A549 (cell line): ENCODE results near the gene CC2D1A. TPM values are rescaled to one million over a fixed set of nuclear protein-coding genes. Genes with fewer than 3 reads are reported as not detected.

Experiments
- ATAC-seq, 2 experiments: fragments of 200-7000 bp in 1 of 2; fragments of >200 bp in 1 of 2; cut with Nextera tagmentation in 1 of 2; cut with Tn5 transposase in 1 of 2; 3 replicates each; pipeline versions ENCODE4 v1.8.0 to v1.9.1; 2018 to 2020; ENCODE audit warnings: mild to moderate bottlenecking in 1 of 2, moderate library complexity in 1 of 2
- CTCF ChIA-PET: fragments of 300-600 bp; sonication (Branson Sonifier 250); formaldehyde crosslinking; extraction: SDS; loops from one replicate; lab custom pipeline; 2021; ENCODE audit warnings: antibody characterized with exemption, inconsistent platforms; lab: Yijun Ruan, JAX
- POLR2A ChIA-PET: fragments of 350-600 bp; formaldehyde crosslinking; extraction: SDS; loops from one replicate; lab custom pipeline; 2021; ENCODE audit warnings: antibody characterized with exemption, inconsistent platforms; lab: Yijun Ruan, JAX
- DNase-seq, 2 experiments: peaks; one replicate each; pipeline versions ENCODE4 v3.0.0 to v3.0.0-alpha.2; 2011 to 2016; ENCODE audit warnings: low read depth in 1 of 2, low spot score in 1 of 2
- FAIRE-seq: peaks from 2 replicates; lab custom pipeline; 2011; peaks lifted over from hg19 to GRCh38; lab: Jason Lieb, UNC
- H3K27ac ChIP-seq, 2 experiments: fragments of >200 bp; sonication (Bioruptor Twin); formaldehyde crosslinking; 3 replicates each; pipeline ENCODE4 v1.5.1; 2016 to 2017
- H3K4me1 ChIP-seq: fragments of >200 bp; sonication (Bioruptor Twin); formaldehyde crosslinking; 3 replicates; pipeline ENCODE4 v1.6.1; 2016
- H3K4me2 ChIP-seq: fragments of >200 bp; sonication (Bioruptor Twin); formaldehyde crosslinking; 3 replicates; pipeline ENCODE4 v1.6.1; 2016
- H3K4me3 ChIP-seq: fragments of >200 bp; sonication (Bioruptor Twin); formaldehyde crosslinking; 3 replicates; pipeline ENCODE4 v1.5.1; 2016
- H3K9me3 ChIP-seq: fragments of >200 bp; sonication (Bioruptor Twin); formaldehyde crosslinking; 3 replicates; pipeline ENCODE4 v1.6.1; 2016
- BHLHE40 ChIP-seq: IDR thresholded peaks from 2 replicates; pipeline ENCODE4 v1.6.1; 2012; ENCODE audit warnings: low read depth, low read length, inconsistent platforms
- CHD2 ChIP-seq: fragments of 150-350 bp; IDR thresholded peaks from 2 replicates; pipeline ENCODE4 v1.6.1; 2014; ENCODE audit warnings: low read length; ENCODE audit not compliant: partially characterized antibody
- EHF ChIP-seq: fragments of 250-450 bp; sonication (Bioruptor Pico); IDR thresholded peaks from 2 replicates; pipeline ENCODE4 v1.5.0; 2020; ENCODE audit warnings: mild to moderate bottlenecking
- EHMT2 ChIP-seq: fragments of 200-600 bp; sonication (generic); IDR thresholded peaks from 2 replicates; pipeline ENCODE4 v1.6.1; 2016; ENCODE audit warnings: antibody characterized with exemption, low read depth, mild to moderate bottlenecking, moderate library complexity
- ESRRA ChIP-seq: fragments of 150-350 bp; IDR thresholded peaks from 2 replicates; pipeline ENCODE4 v1.6.1; 2014; ENCODE audit warnings: mild to moderate bottlenecking, low read length, borderline replicate concordance
- FOSB ChIP-seq: fragments of 250-450 bp; sonication (Bioruptor Pico); IDR thresholded peaks from 2 replicates; pipeline ENCODE4 v1.5.0; 2020; ENCODE audit warnings: mild to moderate bottlenecking, moderate library complexity
- FOSL2 ChIP-seq, 2 experiments: fragments of 450-650 bp in 1 of 2; fragments of >200 bp in 1 of 2; sonication (Bioruptor Twin) in 1 of 2; formaldehyde crosslinking; IDR thresholded peaks; 2 replicates each; pipeline versions ENCODE4 v1.5.0 to v1.6.1; 2016 to 2020; ENCODE audit warnings: mild to moderate bottlenecking in 1 of 2, moderate library complexity in 1 of 2
- FOXS1 ChIP-seq: fragments of 250-450 bp; sonication (Bioruptor Pico); IDR thresholded peaks from 2 replicates; pipeline ENCODE4 v1.5.0; 2020; ENCODE audit warnings: mild to moderate bottlenecking, moderate library complexity
- GATA3 ChIP-seq: IDR thresholded peaks from 2 replicates; pipeline ENCODE4 v1.6.1; 2012; ENCODE audit warnings: borderline replicate concordance
- HEYL ChIP-seq: fragments of 250-450 bp; sonication (Bioruptor Pico); IDR thresholded peaks from 2 replicates; pipeline ENCODE4 v1.8.0; 2021; ENCODE audit warnings: mild to moderate bottlenecking, moderate library complexity
- HOXB5 ChIP-seq: fragments of 250-450 bp; sonication (Bioruptor Pico); IDR thresholded peaks from 2 replicates; pipeline ENCODE4 v1.5.0; 2020; ENCODE audit warnings: mild to moderate bottlenecking, moderate library complexity
- JUN ChIP-seq, 2 experiments: fragments of >200 bp; sonication (Bioruptor Twin); formaldehyde crosslinking; IDR thresholded peaks; 2 replicates in 1 of 2; 3 replicates in 1 of 2; pipeline ENCODE4 v1.6.1; 2016 to 2017
- JUNB ChIP-seq: fragments of >200 bp; sonication (Bioruptor Twin); formaldehyde crosslinking; IDR thresholded peaks from 2 replicates; pipeline ENCODE4 v1.6.1; 2016
- KDM5A ChIP-seq: fragments of 200-600 bp; sonication (generic); IDR thresholded peaks from 2 replicates; pipeline ENCODE4 v1.6.1; 2016; ENCODE audit warnings: antibody characterized with exemption, mild to moderate bottlenecking
- MAFK ChIP-seq: fragments of 450-650 bp; IDR thresholded peaks from 2 replicates; pipeline ENCODE4 v1.6.1; 2014; ENCODE audit not compliant: partially characterized antibody
- MAZ ChIP-seq: fragments of 150-350 bp; IDR thresholded peaks from 2 replicates; pipeline ENCODE4 v1.6.1; 2014; ENCODE audit warnings: antibody characterized with exemption, low read depth, low read length, borderline replicate concordance
- NR3C1 ChIP-seq: fragments of >200 bp; sonication (Bioruptor Twin); formaldehyde crosslinking; IDR thresholded peaks from 3 replicates; pipeline ENCODE4 v1.6.1; 2017
- PHF8 ChIP-seq: fragments of 200-600 bp; sonication (generic); IDR thresholded peaks from 2 replicates; pipeline ENCODE4 v1.6.1; 2016; ENCODE audit warnings: low read depth, mild to moderate bottlenecking, antibody characterized with exemption, moderate library complexity, borderline replicate concordance
- POLR2AphosphoS2 ChIP-seq: conservative IDR thresholded peaks from 2 replicates; pipeline ENCODE4 v1.6.1; 2012; ENCODE audit warnings: low read length, improper control_type of control experiment, inconsistent platforms
- RARB ChIP-seq: fragments of 250-450 bp; sonication (Bioruptor Pico); IDR thresholded peaks from 2 replicates; pipeline ENCODE4 v1.8.0; 2021; ENCODE audit warnings: mild to moderate bottlenecking, moderate library complexity
- RNF2 ChIP-seq: fragments of 200-600 bp; sonication (generic); IDR thresholded peaks from 2 replicates; pipeline ENCODE4 v1.6.1; 2016; ENCODE audit warnings: low read depth, mild to moderate bottlenecking, antibody characterized with exemption, moderate library complexity, borderline replicate concordance
- SMC3 ChIP-seq: fragments of >200 bp; sonication (Bioruptor Twin); formaldehyde crosslinking; IDR thresholded peaks from 3 replicates; pipeline ENCODE4 v1.6.1; 2018; ENCODE audit warnings: inconsistent platforms
- SREBF2 ChIP-seq: fragments of 450-650 bp; IDR thresholded peaks from 2 replicates; pipeline ENCODE4 v1.6.1; 2014; ENCODE audit warnings: mild to moderate bottlenecking, moderate library complexity
- ZC3H11A ChIP-seq: fragments of 450-650 bp; IDR thresholded peaks from 2 replicates; pipeline ENCODE4 v1.6.1; 2014; ENCODE audit warnings: antibody characterized with exemption, mild to moderate bottlenecking
- ZFP36 ChIP-seq: fragments of 450-650 bp; IDR thresholded peaks from 2 replicates; pipeline ENCODE4 v1.6.1; 2014; ENCODE audit warnings: borderline replicate concordance; ENCODE audit not compliant: partially characterized antibody
- ZSCAN20 ChIP-seq: fragments of 250-450 bp; sonication (Bioruptor Pico); IDR thresholded peaks from 2 replicates; pipeline ENCODE4 v1.8.0; 2022; ENCODE audit warnings: mild to moderate bottlenecking, moderate library complexity
- WGBS: methylation state at CpG from one replicate; pipeline ENCODE4 v1.1.6; 2017; ENCODE audit errors: missing lambda C conversion rate; 5-methylcytosine and 5-hydroxymethylcytosine counted together
- polyA plus RNA-seq, 4 experiments: library from polyadenylated mRNA; depleted of rRNA in 3 of 4; stranded (reverse); fragments of >200 nt; fragmentation: RNase III in 1 of 4; extraction: RNeasy Plus Mini Kit Qiagen cat#74134 plus additional on column Dnase treatment in 1 of 4; gene quantifications; 2 replicates in 3 of 4; 3 replicates in 1 of 4; pipeline ENCODE4 v1.2.3, GENCODE V29; 2011 to 2017
- TF ChIP-seq, protein P1 (sequence below): fragments of >200 bp; sonication (Bioruptor Twin); formaldehyde crosslinking; IDR thresholded peaks from 2 replicates; pipeline ENCODE4 v1.6.1; 2016
- TF ChIP-seq, protein P2 (sequence below): IDR thresholded peaks from 2 replicates; pipeline ENCODE4 v1.6.1; 2012; ENCODE audit warnings: low read depth, borderline replicate concordance
- TF ChIP-seq, protein P3 (sequence below): fragments of 450-650 bp; IDR thresholded peaks from 2 replicates; pipeline ENCODE4 v1.6.1; 2014; ENCODE audit warnings: antibody characterized with exemption
- TF ChIP-seq, protein P4 (sequence below): IDR thresholded peaks from 2 replicates; pipeline ENCODE4 v1.6.1; 2012
- TF ChIP-seq, protein P5 (sequence below): fragments of 150-350 bp; IDR thresholded peaks from 2 replicates; pipeline ENCODE4 v1.6.1; 2014; ENCODE audit warnings: low read depth, mild to moderate bottlenecking, low read length
- TF ChIP-seq, protein P6 (sequence below): fragments of 250-450 bp; sonication (Bioruptor Pico); IDR thresholded peaks from 2 replicates; pipeline ENCODE4 v1.5.0; 2021; ENCODE audit warnings: mild to moderate bottlenecking, moderate library complexity, borderline replicate concordance
- TF ChIP-seq, protein P7 (sequence below): fragments of >200 bp; sonication (Bioruptor Twin); formaldehyde crosslinking; IDR thresholded peaks from 3 replicates; pipeline ENCODE4 v1.5.1; 2016

Gene CC2D1A
- polyA plus RNA-seq, 2 of the 4 experiments (the other 2 are of a cell fraction): 4.8 to 13.9 TPM

DNA sequence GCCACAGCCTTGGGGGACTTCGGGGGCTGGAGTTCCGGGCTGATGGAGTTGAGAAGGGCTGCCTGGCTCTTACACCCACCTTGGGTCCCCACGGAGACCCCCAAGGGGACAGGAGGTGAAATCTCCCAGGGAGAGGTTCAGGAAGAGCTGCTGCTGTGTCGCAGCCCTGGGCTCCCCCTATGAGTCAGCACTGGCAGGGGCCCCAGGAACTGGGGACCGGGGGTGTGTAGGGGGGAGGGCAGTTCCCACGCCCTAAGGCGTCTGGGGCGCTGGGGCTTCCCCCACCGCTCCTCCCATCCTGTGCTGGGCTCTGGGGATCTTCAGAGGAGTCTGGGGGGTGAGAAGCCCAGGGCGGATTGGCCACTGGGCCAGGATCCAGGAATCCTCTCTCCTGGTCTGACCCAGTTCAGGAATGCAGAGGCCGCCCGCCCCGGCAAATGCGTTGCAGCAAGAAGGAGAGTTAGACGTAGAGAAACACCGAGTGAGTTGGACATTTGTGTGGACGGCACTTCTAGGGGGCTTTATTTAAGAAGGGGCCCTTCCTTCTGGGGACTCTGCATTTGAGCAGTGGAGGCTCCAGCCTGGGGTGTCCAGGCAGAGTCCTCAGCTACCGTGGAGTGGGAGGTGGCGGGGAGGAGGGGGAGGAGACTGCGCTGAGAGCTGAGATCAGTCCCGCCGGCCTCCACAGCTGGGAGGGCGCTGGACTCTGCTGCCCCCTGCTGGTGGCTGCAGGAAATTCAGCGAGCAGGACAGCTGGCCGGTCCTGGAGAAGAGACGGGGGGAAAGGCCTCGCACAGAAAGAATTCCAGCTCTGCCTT, 44.1 kb upstream of the CC2D1A start:
- Histone ChIP-seq H3K27ac (peak overlapping the region; percentile 92 to 96), H3K9me3 (no peaks in the 10 kb centered on the region), H3K4me1 (peaks cover 63% of the 10 kb centered on the region), H3K4me2 (peak overlapping the region; percentile 95), H3K4me3 (peak overlapping the region; percentile 33)
- no peak for FAIRE-seq
- ChIA-PET POLR2A (interaction anchor here (0.7 to 3.5 kb wide), 12 partner anchors 9 to 251 kb away, joined by 5 to 41 read pairs (median 7); partner anchors contain the start of gene ZSWIM4), CTCF (interaction anchor here (0.6 to 20.6 kb wide), 20 partner anchors 10 to 265 kb away, joined by 3 to 271 read pairs (median 4); partner anchors contain the start of genes C19orf53 and ZSWIM4)
- DNase-seq: peak in 1 of 2 experiments; percentile 90
- 0% methylated on average over 14 of the region's 27 CpGs for WGBS
- peak; percentile 81 to 88 for ATAC-seq
- no peak for TF ChIP-seq NR3C1
- TF ChIP-seq, protein P1, sequence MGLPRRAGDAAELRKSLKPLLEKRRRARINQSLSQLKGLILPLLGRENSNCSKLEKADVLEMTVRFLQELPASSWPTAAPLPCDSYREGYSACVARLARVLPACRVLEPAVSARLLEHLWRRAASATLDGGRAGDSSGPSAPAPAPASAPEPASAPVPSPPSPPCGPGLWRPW: no peak
- TF ChIP-seq ZSCAN20 (CRISPR knock-in tag): no peak
- no peak for TF ChIP-seq KDM5A
- TF ChIP-seq, protein P2, sequence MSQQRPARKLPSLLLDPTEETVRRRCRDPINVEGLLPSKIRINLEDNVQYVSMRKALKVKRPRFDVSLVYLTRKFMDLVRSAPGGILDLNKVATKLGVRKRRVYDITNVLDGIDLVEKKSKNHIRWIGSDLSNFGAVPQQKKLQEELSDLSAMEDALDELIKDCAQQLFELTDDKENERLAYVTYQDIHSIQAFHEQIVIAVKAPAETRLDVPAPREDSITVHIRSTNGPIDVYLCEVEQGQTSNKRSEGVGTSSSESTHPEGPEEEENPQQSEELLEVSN: no peak
- TF ChIP-seq JUN (IDR thresholded peaks at IDR 0.05): peak; percentile 31 to 72; a peak in 3 of 5 replicates
- TF ChIP-seq, protein P3, sequence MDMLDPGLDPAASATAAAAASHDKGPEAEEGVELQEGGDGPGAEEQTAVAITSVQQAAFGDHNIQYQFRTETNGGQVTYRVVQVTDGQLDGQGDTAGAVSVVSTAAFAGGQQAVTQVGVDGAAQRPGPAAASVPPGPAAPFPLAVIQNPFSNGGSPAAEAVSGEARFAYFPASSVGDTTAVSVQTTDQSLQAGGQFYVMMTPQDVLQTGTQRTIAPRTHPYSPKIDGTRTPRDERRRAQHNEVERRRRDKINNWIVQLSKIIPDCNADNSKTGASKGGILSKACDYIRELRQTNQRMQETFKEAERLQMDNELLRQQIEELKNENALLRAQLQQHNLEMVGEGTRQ: no peak
- peak; percentile 70 for TF ChIP-seq JUNB
- TF ChIP-seq, protein P4, sequence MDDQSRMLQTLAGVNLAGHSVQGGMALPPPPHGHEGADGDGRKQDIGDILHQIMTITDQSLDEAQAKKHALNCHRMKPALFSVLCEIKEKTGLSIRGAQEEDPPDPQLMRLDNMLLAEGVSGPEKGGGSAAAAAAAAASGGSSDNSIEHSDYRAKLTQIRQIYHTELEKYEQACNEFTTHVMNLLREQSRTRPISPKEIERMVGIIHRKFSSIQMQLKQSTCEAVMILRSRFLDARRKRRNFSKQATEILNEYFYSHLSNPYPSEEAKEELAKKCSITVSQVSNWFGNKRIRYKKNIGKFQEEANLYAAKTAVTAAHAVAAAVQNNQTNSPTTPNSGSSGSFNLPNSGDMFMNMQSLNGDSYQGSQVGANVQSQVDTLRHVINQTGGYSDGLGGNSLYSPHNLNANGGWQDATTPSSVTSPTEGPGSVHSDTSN: peak; percentile 51
- no peak for TF ChIP-seq RNF2
- 0 out of 2 replicates have a peak, but pooled peaks have one; percentile 73 for TF ChIP-seq HOXB5 (CRISPR knock-in tag)
- peak; percentile 55; the same call in 1 of the 2 replicates for TF ChIP-seq GATA3
- TF ChIP-seq ZC3H11A: no peak
- TF ChIP-seq FOSB (CRISPR knock-in tag): no peak
- TF ChIP-seq, protein P5, sequence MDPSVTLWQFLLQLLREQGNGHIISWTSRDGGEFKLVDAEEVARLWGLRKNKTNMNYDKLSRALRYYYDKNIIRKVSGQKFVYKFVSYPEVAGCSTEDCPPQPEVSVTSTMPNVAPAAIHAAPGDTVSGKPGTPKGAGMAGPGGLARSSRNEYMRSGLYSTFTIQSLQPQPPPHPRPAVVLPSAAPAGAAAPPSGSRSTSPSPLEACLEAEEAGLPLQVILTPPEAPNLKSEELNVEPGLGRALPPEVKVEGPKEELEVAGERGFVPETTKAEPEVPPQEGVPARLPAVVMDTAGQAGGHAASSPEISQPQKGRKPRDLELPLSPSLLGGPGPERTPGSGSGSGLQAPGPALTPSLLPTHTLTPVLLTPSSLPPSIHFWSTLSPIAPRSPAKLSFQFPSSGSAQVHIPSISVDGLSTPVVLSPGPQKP: no peak
- no peak for TF ChIP-seq FOXS1
- peak; percentile 33 for TF ChIP-seq MAFK
- TF ChIP-seq BHLHE40: no peak
- peak; percentile 89 for TF ChIP-seq SMC3
- no peak for TF ChIP-seq EHMT2
- TF ChIP-seq CHD2: no peak
- TF ChIP-seq EHF: no peak; the same call in 1 of the 2 replicates
- TF ChIP-seq, protein P6, sequence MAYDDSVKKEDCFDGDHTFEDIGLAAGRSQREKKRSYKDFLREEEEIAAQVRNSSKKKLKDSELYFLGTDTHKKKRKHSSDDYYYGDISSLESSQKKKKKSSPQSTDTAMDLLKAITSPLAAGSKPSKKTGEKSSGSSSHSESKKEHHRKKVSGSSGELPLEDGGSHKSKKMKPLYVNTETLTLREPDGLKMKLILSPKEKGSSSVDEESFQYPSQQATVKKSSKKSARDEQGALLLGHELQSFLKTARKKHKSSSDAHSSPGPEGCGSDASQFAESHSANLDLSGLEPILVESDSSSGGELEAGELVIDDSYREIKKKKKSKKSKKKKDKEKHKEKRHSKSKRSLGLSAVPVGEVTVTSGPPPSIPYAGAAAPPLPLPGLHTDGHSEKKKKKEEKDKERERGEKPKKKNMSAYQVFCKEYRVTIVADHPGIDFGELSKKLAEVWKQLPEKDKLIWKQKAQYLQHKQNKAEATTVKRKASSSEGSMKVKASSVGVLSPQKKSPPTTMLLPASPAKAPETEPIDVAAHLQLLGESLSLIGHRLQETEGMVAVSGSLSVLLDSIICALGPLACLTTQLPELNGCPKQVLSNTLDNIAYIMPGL: no peak
- TF ChIP-seq, protein P7, sequence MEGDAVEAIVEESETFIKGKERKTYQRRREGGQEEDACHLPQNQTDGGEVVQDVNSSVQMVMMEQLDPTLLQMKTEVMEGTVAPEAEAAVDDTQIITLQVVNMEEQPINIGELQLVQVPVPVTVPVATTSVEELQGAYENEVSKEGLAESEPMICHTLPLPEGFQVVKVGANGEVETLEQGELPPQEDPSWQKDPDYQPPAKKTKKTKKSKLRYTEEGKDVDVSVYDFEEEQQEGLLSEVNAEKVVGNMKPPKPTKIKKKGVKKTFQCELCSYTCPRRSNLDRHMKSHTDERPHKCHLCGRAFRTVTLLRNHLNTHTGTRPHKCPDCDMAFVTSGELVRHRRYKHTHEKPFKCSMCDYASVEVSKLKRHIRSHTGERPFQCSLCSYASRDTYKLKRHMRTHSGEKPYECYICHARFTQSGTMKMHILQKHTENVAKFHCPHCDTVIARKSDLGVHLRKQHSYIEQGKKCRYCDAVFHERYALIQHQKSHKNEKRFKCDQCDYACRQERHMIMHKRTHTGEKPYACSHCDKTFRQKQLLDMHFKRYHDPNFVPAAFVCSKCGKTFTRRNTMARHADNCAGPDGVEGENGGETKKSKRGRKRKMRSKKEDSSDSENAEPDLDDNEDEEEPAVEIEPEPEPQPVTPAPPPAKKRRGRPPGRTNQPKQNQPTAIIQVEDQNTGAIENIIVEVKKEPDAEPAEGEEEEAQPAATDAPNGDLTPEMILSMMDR: peak; percentile 76
- TF ChIP-seq PHF8: no peak
- TF ChIP-seq ESRRA: no peak
- TF ChIP-seq HEYL (CRISPR knock-in tag): no peak
- TF ChIP-seq POLR2AphosphoS2: no peak
- no peak for TF ChIP-seq SREBF2
- no peak for TF ChIP-seq MAZ
- TF ChIP-seq ZFP36: no peak
- no peak for TF ChIP-seq RARB (CRISPR knock-in tag)
- TF ChIP-seq FOSL2 (IDR thresholded peaks at IDR 0.05): no peak
- TF ChIP-seq FOSL2 (CRISPR knock-in tag; IDR thresholded peaks at IDR 0.05): peak; percentile 89
